ENCODE results near the gene PIF1.
"Not testable (repeated sequence)": the region's sequence is repeated elsewhere in the genome, so short reads cannot be mapped to it uniquely, and the experiment has no call there.

The PIF1 gene

GRCh38 chr15:64847016-64847415 is 21.6 kb upstream of the PIF1 start:
- no peak for DNase-seq

- no peak for DNase-seq
These were observed 20.6 kb upstream of the PIF1 start for GRCh38 chr15:64845831-64846595.

- peak; percentile 64 for DNase-seq
These were observed 19.8 kb upstream of the PIF1 start for GRCh38 chr15:64845183-64845611.

- DNase-seq: peak; percentile 73
These were observed 19.2 kb upstream of the PIF1 start for GRCh38 chr15:64844576-64845145.

- no peak for DNase-seq
These were observed 18.5 kb upstream of the PIF1 start for GRCh38 chr15:64843991-64844390.

GRCh38 chr15:64842986-64843561 is 17.6 kb upstream of the PIF1 start:
- peak; percentile 88 for DNase-seq

GRCh38 chr15:64842096-64842939 is 16.9 kb upstream of the PIF1 start:
- peak; percentile 45 for DNase-seq

GRCh38 chr15:64841344-64842095 is 16.1 kb upstream of the PIF1 start, which contains the start of gene PLEKHO2:
Gene PLEKHO2, plus strand, starts transcription at chr15:64841915. Its CDS starts 102 bp downstream, at chr15:64842017.
- peak; percentile 99 for DNase-seq

GRCh38 chr15:64841060-64841343 is 15.6 kb upstream of the PIF1 start:
- DNase-seq: no peak

- peak; percentile 83 for DNase-seq
These were observed 12.1 kb upstream of the PIF1 start for GRCh38 chr15:64837502-64837901.

GRCh38 chr15:64836023-64836536 is 10.6 kb upstream of the PIF1 start:
- no peak for DNase-seq

- no peak for DNase-seq
These were observed 8.2 kb upstream of the PIF1 start for GRCh38 chr15:64833690-64834089.

GRCh38 chr15:64828985-64829384 is 3.5 kb upstream of the PIF1 start:
- no peak for DNase-seq

GRCh38 chr15:64824929-64825430 is 467 bp downstream of the PIF1 start:
- peak; percentile 42 for DNase-seq

GRCh38 chr15:64816452-64816851 is 9.0 kb downstream of the PIF1 start:
- DNase-seq: no peak

- not testable (repeated sequence) for DNase-seq
These were observed 10.5 kb downstream of the PIF1 start for GRCh38 chr15:64814965-64815364.

- not testable (repeated sequence) for DNase-seq
These were observed 11.2 kb downstream of the PIF1 start for GRCh38 chr15:64814283-64814682.

GRCh38 chr15:64813075-64813474 is 12.4 kb downstream of the PIF1 start:
- peak; percentile 87 for DNase-seq

- DNase-seq: no peak
These were observed 14.7 kb downstream of the PIF1 start for GRCh38 chr15:64810497-64811326.

- peak; percentile 85 for DNase-seq
These were observed 15.6 kb downstream of the PIF1 start for GRCh38 chr15:64809649-64810496.
